ENCODE results near the gene MAP2K6. TPM values are rescaled to one million over a fixed set of nuclear protein-coding genes. Genes with fewer than 3 reads are reported as not detected.

MAP2K6 gene
- total RNA-seq, 1 donor from 2014 or later = 0.57 TPM

GRCh38 chr17:69451416-69452394, 37.2 kb downstream of the MAP2K6 start:
- DNase-seq (ENCODE audit: low spot score) = no peak
- intact Hi-C loops (cut with DNase I) = no loop called here

- intact Hi-C loops (cut with DNase I) = no loop called here
- no peak for DNase-seq (ENCODE audit: low spot score)
Observed at GRCh38 chr17:69452664-69453260, 38.3 kb downstream of the MAP2K6 start.

DNA sequence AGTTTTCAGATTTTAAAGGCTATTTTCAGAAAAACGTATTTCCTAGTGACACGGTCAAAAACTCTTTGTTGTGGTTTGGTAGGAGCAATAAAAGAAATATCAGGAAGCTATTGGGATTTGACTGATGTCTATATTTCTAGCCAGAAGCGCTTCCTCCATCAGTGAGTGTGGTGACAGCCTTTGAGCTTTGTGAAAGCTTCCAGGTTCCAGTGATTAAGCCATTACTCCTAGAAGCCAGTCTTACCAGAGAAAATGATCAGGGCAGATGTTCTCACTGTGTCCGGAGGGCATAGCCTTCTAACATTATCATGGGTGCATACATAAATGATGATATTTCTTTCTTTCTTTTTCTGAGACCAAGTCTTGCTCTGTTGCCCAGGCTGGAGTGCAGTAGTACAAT, 39.6 kb downstream of the MAP2K6 start:
- no peak for DNase-seq (ENCODE audit: low spot score)
- intact Hi-C loops (cut with DNase I) = no loop called here

DNA sequence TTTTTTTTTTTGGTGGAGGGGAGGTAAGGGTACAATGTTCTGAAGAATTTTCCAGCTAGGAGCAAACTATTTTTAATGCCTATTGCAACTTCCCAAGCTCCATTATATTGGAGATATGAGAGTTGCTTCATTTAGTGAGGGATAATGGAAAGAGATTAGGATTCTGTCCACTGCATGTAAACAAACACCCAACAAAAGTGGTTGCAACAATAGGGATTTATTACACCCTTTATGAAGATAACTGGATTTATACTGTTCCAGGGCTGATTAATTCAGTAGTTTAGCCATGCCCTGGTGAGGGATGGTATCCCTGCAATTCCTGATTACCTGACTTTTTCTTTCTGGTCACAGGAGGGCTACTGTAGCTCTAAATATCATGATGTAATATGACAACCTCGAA, 40.5 kb downstream of the MAP2K6 start:
- intact Hi-C loops (cut with DNase I) = no loop called here
- DNase-seq (ENCODE audit: low spot score) = no peak

GRCh38 chr17:69457603-69458002, 43.1 kb downstream of the MAP2K6 start:
- no peak for DNase-seq (ENCODE audit: low spot score)
- intact Hi-C loops (cut with DNase I) = no loop called here

DNA sequence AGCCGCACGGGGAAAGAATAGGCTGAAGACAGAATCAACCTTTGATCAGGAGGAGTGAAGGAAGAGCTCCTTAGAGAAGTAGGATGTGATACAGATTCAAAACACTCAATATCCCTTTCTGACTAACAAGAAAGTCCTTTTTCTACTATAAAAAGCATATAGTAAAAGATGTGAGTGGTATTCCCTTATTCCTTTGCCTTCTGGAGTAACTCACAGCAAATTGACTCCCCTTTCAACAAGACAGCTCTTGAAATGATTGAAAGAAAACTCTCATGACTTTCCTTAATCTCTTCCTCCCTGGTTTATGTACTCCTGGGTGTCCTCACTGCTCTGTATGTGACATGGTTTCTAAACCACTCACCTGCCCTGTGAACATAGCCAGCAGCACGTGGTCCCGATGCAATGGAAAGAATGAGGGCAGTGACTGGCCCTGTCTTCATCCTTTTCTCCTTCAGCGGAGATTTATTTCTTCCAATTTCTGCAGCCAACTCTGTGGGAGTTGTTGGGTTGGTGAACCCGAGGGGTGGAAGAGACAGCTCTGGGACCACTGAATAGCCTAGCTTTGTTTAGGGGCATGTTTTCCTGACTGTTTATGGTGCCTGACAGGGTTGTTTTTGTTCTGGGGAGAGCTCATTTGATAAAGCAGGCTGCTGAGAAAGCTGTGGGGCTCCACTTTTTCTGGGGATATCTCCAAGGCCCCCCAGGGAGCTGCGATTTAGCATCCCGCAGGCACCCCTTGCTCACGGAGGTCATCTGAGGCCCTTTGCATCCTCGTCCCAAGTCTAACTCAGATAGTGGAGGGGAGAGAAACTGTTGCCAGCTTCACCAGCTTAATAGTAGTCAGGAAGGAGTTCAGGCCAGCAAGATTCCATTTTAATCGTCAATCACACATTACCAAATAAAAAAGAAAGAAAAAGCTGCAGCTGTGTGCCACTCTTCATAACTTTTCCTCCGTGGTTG, 46.7 kb downstream of the MAP2K6 start:
- intact Hi-C loops (cut with DNase I) = no loop called here
- no peak for DNase-seq (ENCODE audit: low spot score)

GRCh38 chr17:69461951-69462369, 47.5 kb downstream of the MAP2K6 start:
- no peak for DNase-seq (ENCODE audit: low spot score)
- intact Hi-C loops (cut with DNase I) = no loop called here

GRCh38 chr17:69462882-69463281, 48.4 kb downstream of the MAP2K6 start:
- intact Hi-C loops (cut with DNase I) = no loop called here
- DNase-seq (ENCODE audit: low spot score) = no peak

GRCh38 chr17:69466451-69466850, 52.0 kb downstream of the MAP2K6 start:
- intact Hi-C loops (cut with DNase I) = no loop called here
- no peak for DNase-seq (ENCODE audit: low spot score)

GRCh38 chr17:69466905-69467667, 52.6 kb downstream of the MAP2K6 start:
- DNase-seq (ENCODE audit: low spot score) = no peak
- intact Hi-C loops (cut with DNase I) = no loop called here

GRCh38 chr17:69468207-69468606, 53.7 kb downstream of the MAP2K6 start:
- DNase-seq (ENCODE audit: low spot score) = no peak
- intact Hi-C loops (cut with DNase I) = no loop called here

GRCh38 chr17:69470702-69471101, 56.2 kb downstream of the MAP2K6 start:
- intact Hi-C loops (cut with DNase I) = no loop called here
- no peak for DNase-seq (ENCODE audit: low spot score)

GRCh38 chr17:69471406-69471805, 56.9 kb downstream of the MAP2K6 start:
- intact Hi-C loops (cut with DNase I) = no loop called here
- no peak for DNase-seq (ENCODE audit: low spot score)

DNA sequence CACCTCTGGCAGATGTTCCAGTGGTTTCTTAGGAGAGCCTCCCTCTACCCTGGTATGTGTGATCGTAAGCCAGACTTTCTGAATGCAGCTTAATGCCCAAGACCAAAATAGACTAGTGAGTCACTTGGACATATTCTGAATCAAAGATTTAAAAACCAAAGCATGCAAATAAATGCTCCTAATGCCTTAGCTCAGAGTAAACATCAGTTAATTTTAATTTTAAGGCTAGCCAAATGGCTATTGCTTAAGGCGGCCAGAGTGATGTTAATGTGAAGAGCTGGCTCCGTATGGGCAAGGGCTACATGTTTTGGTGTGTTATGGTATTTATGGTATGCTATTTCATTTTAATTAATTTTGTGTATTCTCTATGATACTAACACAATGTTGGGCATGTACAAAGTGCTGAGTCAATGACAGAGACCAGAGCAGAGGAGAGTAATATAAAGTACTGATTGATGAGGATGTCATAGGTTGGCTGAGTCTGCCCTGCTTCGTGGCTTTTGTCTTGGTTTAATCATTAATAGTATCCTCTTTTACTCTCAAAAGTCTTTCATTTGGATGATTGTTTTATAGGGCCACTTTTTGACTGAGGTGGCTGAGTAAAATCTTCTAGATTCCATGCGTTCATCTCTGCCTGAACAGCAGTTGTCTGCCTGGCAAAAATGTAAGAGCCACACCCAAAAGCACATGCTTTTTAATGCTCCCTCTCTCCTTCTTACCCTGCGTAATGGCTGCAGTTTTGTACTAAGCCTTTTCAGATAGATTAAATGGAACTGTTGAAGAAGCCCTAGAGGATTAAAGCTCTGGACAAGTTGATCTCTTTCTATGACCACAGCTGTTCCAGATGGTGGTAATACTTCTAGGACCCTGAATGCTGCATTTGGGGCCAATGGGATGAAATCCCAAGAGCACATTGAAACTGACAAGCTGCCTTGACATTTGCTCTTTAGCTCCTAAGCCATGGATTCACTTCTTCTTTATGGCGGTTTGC, 59.6 kb downstream of the MAP2K6 start:
- no peak for DNase-seq (ENCODE audit: low spot score)
- intact Hi-C loops (cut with DNase I) = no loop called here

GRCh38 chr17:69477204-69477902, 62.9 kb downstream of the MAP2K6 start:
- intact Hi-C loops (cut with DNase I) = no loop called here
- DNase-seq (ENCODE audit: low spot score) = no peak

GRCh38 chr17:69477903-69478266, 63.4 kb downstream of the MAP2K6 start:
- DNase-seq (ENCODE audit: low spot score) = no peak
- intact Hi-C loops (cut with DNase I) = no loop called here

DNA sequence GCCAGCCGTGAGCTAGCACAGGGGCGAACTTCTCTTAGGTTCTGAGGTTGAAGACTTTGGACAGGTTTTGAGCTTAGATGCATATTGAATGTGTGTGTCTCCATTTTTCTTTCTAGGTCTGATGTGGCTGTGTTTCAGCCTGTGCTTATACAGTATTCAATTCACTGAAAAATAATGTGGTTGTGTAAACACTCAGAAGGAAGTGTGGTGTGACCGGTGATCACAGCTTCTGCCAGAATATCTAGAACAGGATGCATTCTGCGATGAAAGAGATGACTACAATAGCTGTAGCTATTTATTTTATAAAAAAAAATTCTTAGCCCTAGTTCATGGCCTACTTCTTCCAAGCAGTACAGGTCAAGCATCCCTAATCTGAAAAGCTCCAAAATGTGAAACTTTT, 64.4 kb downstream of the MAP2K6 start:
- no peak for DNase-seq (ENCODE audit: low spot score)
- intact Hi-C loops (cut with DNase I) = no loop called here

Data from cardiac septum (tissue), 1 donor.